ENCODE results near the gene BLTP3B.

- TF ChIP-seq POLR2A (IDR thresholded peaks at IDR 0.05; ENCODE audit: low read depth): no peak
- no peak for TF ChIP-seq CTCF (IDR thresholded peaks at IDR 0.05)
- no peak for TF ChIP-seq EP300 (IDR thresholded peaks at IDR 0.05)
Measured at GRCh38 chr12:100145643-100146042, 3.0 kb upstream of the BLTP3B start.
